Natural killer cell (primary cell): ENCODE results near the gene ADGRV1. TPM values are rescaled to one million over a fixed set of nuclear protein-coding genes. Genes with fewer than 3 reads are reported as not detected.
"Not testable (repeated sequence)": the region's sequence is repeated elsewhere in the genome, so short reads cannot be mapped to it uniquely, and the experiment has no call there.

ENCODE experiments used
- ATAC-seq, 3 donors: fragments of 150-1000 bp in 2 of 3; fragments of 200-7000 bp in 1 of 3; cut with Tn5 transposase; 1 replicate in 1 of 3; 2 replicates in 2 of 3; pipeline ENCODE4 v1.10.0; 2021; ENCODE audit warnings: mild to moderate bottlenecking in 2 of 3, moderate library complexity in 2 of 3
- DNase-seq, 2 donors: peaks; one replicate each; pipeline versions ENCODE4 v3.0.0 to v3.0.0-alpha.2; 2013 to 2021; ENCODE audit warnings: mixed read lengths in 1 of 2
- H3K27ac ChIP-seq: one replicate; pipeline ENCODE4 v1.5.1; 2013; ENCODE audit warnings: mild to moderate bottlenecking, low read length
- H3K27me3 ChIP-seq: one replicate; pipeline ENCODE4 v1.6.1; 2013; ENCODE audit warnings: low read length; ENCODE audit not compliant: control insufficient read depth, insufficient read depth
- H3K36me3 ChIP-seq: one replicate; pipeline ENCODE4 v1.6.1; 2013; ENCODE audit warnings: low read length; ENCODE audit not compliant: control insufficient read depth, insufficient read depth
- H3K4me1 ChIP-seq: one replicate; pipeline ENCODE4 v1.6.1; 2013; ENCODE audit warnings: low read length; ENCODE audit not compliant: control insufficient read depth, insufficient read depth
- H3K4me3 ChIP-seq: one replicate; pipeline ENCODE4 v1.5.1; 2013; ENCODE audit warnings: low read length
- H3K9me3 ChIP-seq: one replicate; pipeline ENCODE4 v1.6.1; 2013; ENCODE audit warnings: low read length; ENCODE audit not compliant: control insufficient read depth, insufficient read depth
- H3K27ac Mint-ChIP-seq, 2 donors: one replicate each; pipeline ENCODE4 v1.8.0; 2022; ENCODE audit warnings: mild to moderate bottlenecking in 2 of 2, mixed read lengths in 2 of 2, moderate library complexity in 1 of 2
- H3K27me3 Mint-ChIP-seq, 2 donors: one replicate each; pipeline ENCODE4 v1.8.0; 2022; ENCODE audit warnings: low read depth in 2 of 2, mixed read lengths in 2 of 2
- H3K36me3 Mint-ChIP-seq: one replicate; pipeline ENCODE4 v1.8.0; 2022; ENCODE audit warnings: mixed read lengths
- H3K4me1 Mint-ChIP-seq, 2 donors: one replicate each; pipeline ENCODE4 v1.8.0; 2022; ENCODE audit warnings: mixed read lengths in 2 of 2
- H3K4me3 Mint-ChIP-seq: one replicate; pipeline ENCODE4 v1.8.0; 2022; ENCODE audit warnings: mild to moderate bottlenecking, moderate library complexity, mixed read lengths
- H3K9me3 Mint-ChIP-seq, 2 donors: one replicate each; pipeline ENCODE4 v1.8.0; 2022; ENCODE audit warnings: mixed read lengths in 2 of 2
- WGBS: methylation state at CpG from one replicate; pipeline ENCODE4 v1.1.7; 2013; ENCODE audit warnings: missing lambda C conversion rate; ENCODE audit not compliant: insufficient coverage; 5-methylcytosine and 5-hydroxymethylcytosine counted together
- intact Hi-C: fragments of 100-400 bp; cut with micrococcal nuclease; formaldehyde crosslinking; loops from one replicate; pipeline ENCODE4 v1.14.2; 2022
- total RNA-seq, 4 donors: library from RNA; stranded (reverse); fragments of 120-200 nt in 1 of 4; gene quantifications; one replicate each; pipeline versions ENCODE4 v1.2.3 to v1.2.4, GENCODE V29; 2013 to 2022
- TF ChIP-seq, protein P1 (sequence below): fragments of 200-600 bp; IDR thresholded peaks from one replicate; pipeline ENCODE4 v1.8.0; 2022; ENCODE audit warnings: antibody characterized with exemption

ADGRV1 gene
- total RNA-seq, 3 donors from 2014 or later (not counting 1 experiment from before 2014, with no cell fraction given) = 0.50 to 0.71 TPM; not detected in 1

GRCh38 chr5:90809311-90810056, 250.9 kb downstream of the ADGRV1 start:
- Histone ChIP-seq H3K27me3 (no peaks in the 10 kb centered on the region), H3K9me3 (no peaks in the 10 kb centered on the region), H3K36me3 (no peaks in the 10 kb centered on the region), H3K4me3 (no peak overlapping the region), H3K27ac (no peak overlapping the region), H3K4me1 (no peaks in the 10 kb centered on the region)
- ATAC-seq (no peak), DNase-seq (no peak)
- intact Hi-C loops = no loop called here
- Mint-ChIP-seq H3K27ac (no peak overlapping the region), H3K4me1 (no peaks in the 10 kb centered on the region), H3K9me3 (no peaks in the 10 kb centered on the region), H3K36me3 (no peaks in the 10 kb centered on the region), H3K4me3 (no peak overlapping the region), H3K27me3 (no peaks in the 10 kb centered on the region)
- TF ChIP-seq, protein P1, sequence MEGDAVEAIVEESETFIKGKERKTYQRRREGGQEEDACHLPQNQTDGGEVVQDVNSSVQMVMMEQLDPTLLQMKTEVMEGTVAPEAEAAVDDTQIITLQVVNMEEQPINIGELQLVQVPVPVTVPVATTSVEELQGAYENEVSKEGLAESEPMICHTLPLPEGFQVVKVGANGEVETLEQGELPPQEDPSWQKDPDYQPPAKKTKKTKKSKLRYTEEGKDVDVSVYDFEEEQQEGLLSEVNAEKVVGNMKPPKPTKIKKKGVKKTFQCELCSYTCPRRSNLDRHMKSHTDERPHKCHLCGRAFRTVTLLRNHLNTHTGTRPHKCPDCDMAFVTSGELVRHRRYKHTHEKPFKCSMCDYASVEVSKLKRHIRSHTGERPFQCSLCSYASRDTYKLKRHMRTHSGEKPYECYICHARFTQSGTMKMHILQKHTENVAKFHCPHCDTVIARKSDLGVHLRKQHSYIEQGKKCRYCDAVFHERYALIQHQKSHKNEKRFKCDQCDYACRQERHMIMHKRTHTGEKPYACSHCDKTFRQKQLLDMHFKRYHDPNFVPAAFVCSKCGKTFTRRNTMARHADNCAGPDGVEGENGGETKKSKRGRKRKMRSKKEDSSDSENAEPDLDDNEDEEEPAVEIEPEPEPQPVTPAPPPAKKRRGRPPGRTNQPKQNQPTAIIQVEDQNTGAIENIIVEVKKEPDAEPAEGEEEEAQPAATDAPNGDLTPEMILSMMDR = no peak
- 74% methylated on average over 4 of the region's 4 CpGs for WGBS

GRCh38 chr5:90810211-90810610, 251.6 kb downstream of the ADGRV1 start:
- H3K4me1 ChIP-seq = no peaks in the 10 kb centered on the region
- no peaks in the 10 kb centered on the region for H3K4me1 Mint-ChIP-seq
- DNase-seq (no peak), ATAC-seq (no peak)
- H3K27ac Mint-ChIP-seq = no peak overlapping the region
- no peak overlapping the region for H3K27ac ChIP-seq
- no peaks in the 10 kb centered on the region for H3K36me3 ChIP-seq
- intact Hi-C loops = no loop called here
- no peaks in the 10 kb centered on the region for H3K27me3 ChIP-seq
- H3K4me3 Mint-ChIP-seq = no peak overlapping the region
- no peaks in the 10 kb centered on the region for H3K36me3 Mint-ChIP-seq
- H3K27me3 Mint-ChIP-seq = no peaks in the 10 kb centered on the region
- 34% methylated on average over 4 of the region's 4 CpGs for WGBS
- H3K9me3 Mint-ChIP-seq = no peaks in the 10 kb centered on the region
- TF ChIP-seq, protein P1 = no peak
- H3K9me3 ChIP-seq = no peaks in the 10 kb centered on the region
- no peak overlapping the region for H3K4me3 ChIP-seq

DNA sequence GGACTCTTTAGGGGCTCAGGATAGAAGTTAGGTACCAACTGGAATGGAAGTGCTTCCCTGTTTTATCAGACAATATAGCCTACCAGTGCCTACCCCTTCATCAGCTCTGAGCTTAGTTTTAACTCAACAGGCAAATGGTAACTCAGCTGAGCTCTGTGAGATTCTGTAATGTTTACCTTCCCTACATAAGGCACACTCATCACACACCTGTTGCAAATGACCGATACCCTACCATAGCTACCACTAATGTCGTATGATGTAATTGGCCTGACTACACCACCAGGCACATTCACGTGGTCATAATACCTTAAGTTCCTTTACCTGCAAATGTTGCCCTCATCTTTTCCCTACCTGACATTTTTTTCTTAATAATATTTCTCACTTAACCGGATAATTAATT, 254.8 kb downstream of the ADGRV1 start:
- H3K36me3 ChIP-seq = no peaks in the 10 kb centered on the region
- intact Hi-C loops = no loop called here
- H3K27me3 ChIP-seq = no peaks in the 10 kb centered on the region
- no peak overlapping the region for H3K4me3 ChIP-seq
- Mint-ChIP-seq H3K36me3 (no peaks in the 10 kb centered on the region), H3K4me1 (no peaks in the 10 kb centered on the region), H3K9me3 (no peaks in the 10 kb centered on the region), H3K27me3 (no peaks in the 10 kb centered on the region), H3K27ac (no peak overlapping the region), H3K4me3 (no peak overlapping the region)
- no peak for ATAC-seq
- DNase-seq = no peak
- no peaks in the 10 kb centered on the region for H3K4me1 ChIP-seq
- no peaks in the 10 kb centered on the region for H3K9me3 ChIP-seq
- TF ChIP-seq, protein P1 = no peak
- WGBS = 94% methylated on average over 3 of the region's 4 CpGs
- H3K27ac ChIP-seq = no peak overlapping the region

DNA sequence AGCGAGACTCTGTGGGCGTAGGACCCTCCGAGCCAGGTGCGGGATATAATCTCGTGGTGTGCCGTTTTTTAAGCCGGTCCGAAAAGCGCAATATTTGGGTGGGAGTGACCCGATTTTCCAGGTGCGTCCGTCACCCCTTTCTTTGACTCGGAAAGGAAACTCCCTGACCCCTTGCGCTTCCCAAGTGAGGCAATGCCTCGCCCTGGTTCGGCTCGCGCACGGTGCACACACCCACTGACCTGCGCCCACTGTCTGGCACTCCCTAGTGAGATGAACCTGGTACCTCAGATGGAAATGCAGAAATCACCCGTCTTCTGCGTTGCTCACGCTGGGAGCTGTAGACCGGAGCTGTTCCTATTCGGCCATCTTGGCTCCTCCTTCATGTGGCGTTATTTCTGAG, 263.5 kb downstream of the ADGRV1 start:
- ATAC-seq, H3K9me3 Mint-ChIP-seq, H3K27ac ChIP-seq, H3K27ac Mint-ChIP-seq, H3K27me3 ChIP-seq, H3K27me3 Mint-ChIP-seq, H3K4me1 Mint-ChIP-seq, DNase-seq, H3K9me3 ChIP-seq, intact Hi-C loops, H3K4me3 Mint-ChIP-seq, H3K36me3 Mint-ChIP-seq, H3K4me1 ChIP-seq, H3K36me3 ChIP-seq, H3K4me3 ChIP-seq: not testable (repeated sequence)
- 91% methylated on average over 19 of the region's 26 CpGs for WGBS
